NCI-H1417 treated with DMSO at 0.1 percent for 48 hours (cell line): ENCODE results near the gene OR13C5.
"Not testable (repeated sequence)": the region's sequence is repeated elsewhere in the genome, so short reads cannot be mapped to it uniquely, and the experiment has no call there.

Experiments
- DNase-seq: peaks from one replicate; lab custom pipeline; 2025; lab: John Stamatoyannopoulos, UW

OR13C5 gene

DNA sequence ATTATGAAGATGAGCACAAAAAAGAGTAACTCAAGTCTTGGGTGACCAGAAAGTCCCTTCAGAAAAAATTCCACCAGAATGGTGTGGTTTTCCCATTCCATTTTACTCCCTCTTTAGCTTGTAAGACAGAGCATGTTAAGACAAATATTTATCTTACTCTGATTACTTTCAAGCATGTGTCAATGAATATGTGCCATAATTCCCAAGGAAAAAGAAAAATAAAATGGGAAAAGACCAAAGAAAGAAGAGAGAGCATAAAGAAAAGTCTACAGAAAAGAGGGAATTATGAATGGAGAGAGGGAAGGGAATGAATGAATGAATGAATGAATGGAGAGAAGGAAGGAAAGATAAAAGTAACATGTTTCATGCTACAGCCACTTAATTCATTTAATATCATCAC, at the start of gene OR13C5:
OR13C5 (minus strand) TSS at position 101 of the 400 bp plus-strand sequence; CDS start at position 101, 0 bp downstream.
- not testable (repeated sequence) for DNase-seq

DNA sequence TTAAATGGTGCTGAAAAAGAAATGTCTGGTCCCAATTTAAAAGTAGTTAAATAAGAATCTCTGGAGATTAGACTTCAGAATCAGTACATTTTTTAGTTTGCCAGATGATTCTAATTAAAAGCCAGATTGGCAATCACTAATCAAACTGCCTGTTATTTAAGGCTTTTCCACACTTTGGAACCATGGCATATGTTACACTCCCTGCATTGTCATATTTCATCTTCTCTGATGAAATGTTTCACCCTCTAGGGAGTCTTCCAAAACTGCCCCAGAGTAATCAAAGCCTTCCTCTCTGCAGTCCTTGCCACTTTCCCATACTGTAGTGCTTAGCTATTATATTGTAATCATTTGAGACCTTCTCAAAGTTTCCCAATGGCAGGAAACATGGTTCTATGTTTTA, 36.2 kb upstream of the OR13C5 start:
- no peak for DNase-seq

GRCh38 chr9:104633976-104634520, 34.8 kb upstream of the OR13C5 start:
- DNase-seq = no peak

DNA sequence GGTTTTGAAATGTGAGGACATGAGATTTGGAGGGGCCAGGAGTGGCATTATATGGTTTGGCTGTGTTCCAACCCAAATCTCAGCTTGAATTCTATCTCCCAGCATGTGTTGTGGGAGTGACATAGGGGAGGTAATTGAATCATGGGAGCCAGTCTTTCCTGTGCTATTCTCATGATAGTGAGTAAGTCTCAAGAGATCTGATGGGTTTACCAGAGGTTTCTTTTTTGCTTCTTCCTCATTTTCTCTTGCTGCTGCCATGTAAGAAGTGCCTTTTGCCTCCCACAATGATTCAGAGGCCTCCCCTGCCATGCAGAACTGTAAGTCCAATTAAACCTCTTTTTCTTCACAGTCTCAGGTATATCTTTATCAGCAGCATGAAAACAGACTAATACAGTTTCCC, 26.8 kb upstream of the OR13C5 start:
- not testable (repeated sequence) for DNase-seq

DNA sequence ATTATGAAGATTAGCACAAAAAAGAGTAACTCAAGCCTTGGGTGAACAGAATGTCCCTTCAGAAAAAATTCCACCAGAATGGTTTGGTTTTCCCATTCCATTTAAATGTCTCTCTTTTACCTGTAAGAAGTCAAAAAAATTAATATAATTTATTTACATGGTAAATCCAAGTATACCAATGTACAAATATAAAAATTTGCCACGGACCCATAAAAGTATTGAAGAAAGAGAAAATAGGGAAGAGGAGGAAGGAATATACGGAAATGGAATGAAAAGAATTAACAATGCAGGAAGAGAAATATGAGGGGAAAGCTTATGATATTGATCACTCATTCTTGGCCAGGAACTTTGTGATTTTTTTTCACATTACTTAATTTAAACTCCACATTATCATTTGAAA, 18.9 kb upstream of the OR13C5 start, which contains the start of gene OR13C9:
OR13C9 (minus strand) TSS at position 101 of the 400 bp plus-strand sequence; CDS start at position 101, 0 bp downstream.
- no peak for DNase-seq

- DNase-seq = no peak
Measured at GRCh38 chr9:104617418-104617817, 18.2 kb upstream of the OR13C5 start.

DNA sequence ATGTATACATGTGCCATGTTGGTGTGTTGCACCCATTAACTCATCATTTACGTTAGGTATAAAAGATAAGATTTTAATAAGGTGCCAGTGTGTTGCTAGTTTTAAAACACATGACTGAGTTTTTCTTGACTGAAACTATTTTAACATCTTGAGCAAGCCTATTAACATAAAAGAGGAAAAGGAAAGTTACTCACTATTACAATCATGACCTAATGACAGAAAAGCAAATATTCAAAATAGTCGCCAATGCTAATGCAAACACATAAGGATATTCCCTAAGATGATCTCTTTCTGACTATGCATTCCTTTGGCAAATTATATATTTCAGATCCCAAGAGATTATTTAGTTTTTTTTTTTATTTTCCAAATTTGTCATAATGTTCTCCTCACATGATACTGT, 12.0 kb upstream of the OR13C5 start:
- DNase-seq = no peak

DNA sequence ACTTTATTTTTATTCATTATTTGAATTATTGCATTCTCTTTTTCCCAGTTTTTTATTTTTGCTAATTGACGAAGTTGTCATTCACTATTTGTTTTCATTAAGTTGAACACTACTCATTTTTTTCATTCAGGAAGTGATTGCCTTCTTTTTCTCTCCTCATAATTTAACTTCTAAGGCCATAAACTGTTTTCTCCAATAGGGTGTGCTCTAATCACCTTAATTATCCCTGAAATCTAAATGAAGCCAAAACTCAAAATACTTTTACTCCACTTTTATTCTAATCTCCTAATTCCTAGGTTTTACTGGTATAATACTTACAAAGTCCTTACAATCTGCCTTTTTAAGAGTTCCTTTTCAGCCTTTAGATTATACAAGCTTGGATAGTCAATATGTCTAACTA, 9.1 kb upstream of the OR13C5 start:
- no peak for DNase-seq

DNA sequence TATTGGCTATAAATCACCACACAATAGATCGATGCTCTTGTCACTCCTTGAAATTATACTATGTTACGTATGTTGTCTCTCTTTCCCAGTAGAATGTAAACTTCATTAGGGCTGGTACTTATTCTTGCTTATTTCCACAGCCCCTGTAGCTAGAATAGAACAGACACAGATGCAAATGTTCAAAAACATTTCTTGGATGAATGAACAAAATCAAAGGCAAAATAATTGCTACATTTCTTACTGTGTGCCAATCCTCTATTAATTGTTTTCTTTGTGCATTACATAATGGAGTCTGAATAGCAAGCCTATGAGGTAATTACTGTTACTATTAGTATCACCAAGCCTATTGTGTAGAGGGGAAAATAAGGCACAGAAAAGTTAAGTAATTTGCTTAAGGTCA, 6.9 kb upstream of the OR13C5 start:
- peak; percentile 96 for DNase-seq

GRCh38 chr9:104605527-104605926, 6.3 kb upstream of the OR13C5 start, which contains the start of gene OR13C2:
OR13C2 (minus strand) TSS chr9:104605627; CDS start chr9:104605627, 0 bp downstream.
- DNase-seq = not testable (repeated sequence)

DNA sequence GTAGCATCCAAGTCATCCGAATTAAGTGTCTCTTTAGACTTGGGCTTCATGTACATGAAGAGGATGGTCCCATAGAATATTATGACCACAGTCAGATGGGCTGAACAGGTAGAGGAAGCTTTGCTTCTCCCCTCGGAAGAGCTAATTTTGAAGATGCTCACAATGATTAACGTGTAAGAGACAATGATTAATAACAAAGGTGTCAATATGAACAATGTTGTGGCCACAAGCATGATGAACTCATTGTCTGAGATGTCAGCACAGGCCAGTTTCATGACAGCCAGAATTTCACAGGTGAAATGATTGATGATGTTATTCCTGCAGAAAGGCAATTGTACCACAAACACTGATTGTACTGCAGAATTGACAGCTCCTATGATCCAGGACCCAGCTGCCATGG, 5.6 kb upstream of the OR13C5 start:
- DNase-seq = no peak

DNA sequence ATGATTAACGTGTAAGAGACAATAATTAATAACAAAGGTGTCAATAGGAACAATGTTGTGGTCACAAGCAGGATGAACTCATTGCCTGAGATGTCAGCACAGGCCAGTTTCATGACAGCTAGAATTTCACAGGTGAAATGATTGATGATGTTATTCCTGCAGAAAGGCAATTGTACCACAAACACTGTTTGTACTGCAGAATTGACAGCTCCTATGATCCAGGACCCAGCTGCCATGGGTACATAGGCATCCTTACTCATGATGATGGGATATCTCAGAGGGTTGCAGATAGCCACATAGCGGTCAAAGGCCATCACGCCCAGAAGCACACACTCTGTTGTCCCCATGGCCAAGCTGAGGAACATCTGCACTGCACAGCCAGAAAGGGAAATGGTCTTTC, 464 bp downstream of the OR13C5 start:
- not testable (repeated sequence) for DNase-seq

DNA sequence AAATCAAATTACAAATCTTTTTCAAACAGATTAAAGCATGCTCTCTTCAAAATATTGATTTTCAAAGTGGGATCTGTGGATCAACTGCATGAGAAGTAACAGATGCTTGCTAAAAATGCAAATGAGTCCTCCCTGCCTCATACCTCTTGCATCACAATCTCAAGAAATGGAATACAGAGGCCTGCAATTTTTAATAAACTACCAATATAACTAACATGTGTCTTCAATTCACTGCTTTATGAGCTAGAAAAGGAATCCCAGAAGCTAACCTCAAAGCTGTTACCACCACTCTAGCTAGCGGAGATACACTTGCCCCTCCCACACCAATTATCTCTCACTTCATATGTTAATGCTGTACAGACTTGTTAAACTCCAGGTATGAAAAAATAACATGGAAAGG, 9.6 kb downstream of the OR13C5 start:
- DNase-seq = no peak

- no peak for DNase-seq
Measured at GRCh38 chr9:104586496-104587180, 12.6 kb downstream of the OR13C5 start.

DNA sequence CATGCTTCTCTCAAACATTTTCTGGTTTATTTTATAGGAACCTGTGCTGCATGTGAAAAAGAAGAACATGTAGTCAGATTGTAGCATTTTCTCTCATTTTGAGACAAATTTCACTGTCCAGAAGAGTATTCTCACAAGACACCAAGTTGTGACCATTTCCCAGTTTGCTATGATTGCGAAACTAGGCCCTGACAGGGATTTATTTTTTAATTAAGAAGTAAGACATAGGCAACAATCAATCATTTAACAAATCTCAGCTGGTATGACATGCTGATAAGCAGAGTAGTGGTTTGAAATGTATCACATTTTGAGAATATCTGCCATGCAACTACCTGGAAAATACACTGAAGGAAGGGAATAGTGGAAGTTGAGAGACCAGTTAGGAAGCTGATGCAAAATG, 18.7 kb downstream of the OR13C5 start:
- no peak for DNase-seq

- no peak for DNase-seq
Measured at GRCh38 chr9:104577263-104577662, 21.9 kb downstream of the OR13C5 start.

- no peak for DNase-seq
Measured at GRCh38 chr9:104575456-104575855, 23.8 kb downstream of the OR13C5 start.

- no peak for DNase-seq
Measured at GRCh38 chr9:104572612-104573011, 26.6 kb downstream of the OR13C5 start.

DNA sequence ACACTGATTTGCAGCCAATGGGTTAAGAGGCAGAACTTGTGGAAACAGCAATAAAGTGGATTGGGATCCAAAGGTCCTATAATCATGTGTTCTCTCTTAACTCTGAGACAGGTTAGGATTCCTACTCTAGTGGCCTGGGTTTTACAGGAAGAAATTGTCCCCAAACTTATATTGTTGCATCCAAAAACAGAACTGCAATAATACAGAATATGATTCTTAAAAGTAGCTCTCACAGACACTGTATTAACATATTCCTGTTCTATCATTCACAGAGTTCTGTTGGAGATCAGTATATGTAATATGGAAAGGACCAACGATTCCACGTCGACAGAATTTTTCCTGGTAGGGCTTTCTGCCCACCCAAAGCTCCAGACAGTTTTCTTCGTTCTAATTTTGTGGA, 30.3 kb downstream of the OR13C5 start, which contains the start of gene OR13C8:
OR13C8 (plus strand) TSS at position 301 of the 400 bp plus-strand sequence; CDS start at position 301, 0 bp downstream.
- no peak for DNase-seq

DNA sequence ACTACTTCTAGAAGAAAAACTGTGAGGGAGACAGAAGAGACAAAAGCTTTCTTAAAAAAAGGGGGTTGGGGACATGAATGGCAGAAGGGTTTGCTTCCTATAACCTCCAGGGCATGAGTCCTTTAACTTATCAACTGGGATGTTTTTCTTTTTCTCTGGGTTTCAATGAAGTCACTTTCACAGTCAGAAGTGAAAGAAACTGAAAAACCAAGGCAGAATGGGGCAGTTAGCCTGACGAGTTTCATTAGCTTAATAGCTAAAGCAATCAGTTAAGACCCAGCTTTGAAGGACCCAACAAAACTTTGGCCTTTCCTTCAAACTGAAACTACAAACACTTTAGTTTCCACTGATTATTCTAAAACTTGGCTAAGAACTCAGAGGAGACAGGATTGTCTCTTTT, 34.9 kb downstream of the OR13C5 start:
- DNase-seq = no peak

- no peak for DNase-seq
Measured at GRCh38 chr9:104556830-104557634, 42.2 kb downstream of the OR13C5 start.

GRCh38 chr9:104555521-104555920, 43.7 kb downstream of the OR13C5 start:
- no peak for DNase-seq

GRCh38 chr9:104553261-104553660, 46.0 kb downstream of the OR13C5 start:
- no peak for DNase-seq
